DMS153 treated with DMSO at 0.1 percent for 48 hours (cell line): Measurements from ENCODE around the gene KRT2.

Source experiments
- DNase-seq: peaks from one replicate; lab custom pipeline; 2025; ENCODE audit not compliant: unreplicated experiment; lab: John Stamatoyannopoulos, UW

The KRT2 gene

DNA sequence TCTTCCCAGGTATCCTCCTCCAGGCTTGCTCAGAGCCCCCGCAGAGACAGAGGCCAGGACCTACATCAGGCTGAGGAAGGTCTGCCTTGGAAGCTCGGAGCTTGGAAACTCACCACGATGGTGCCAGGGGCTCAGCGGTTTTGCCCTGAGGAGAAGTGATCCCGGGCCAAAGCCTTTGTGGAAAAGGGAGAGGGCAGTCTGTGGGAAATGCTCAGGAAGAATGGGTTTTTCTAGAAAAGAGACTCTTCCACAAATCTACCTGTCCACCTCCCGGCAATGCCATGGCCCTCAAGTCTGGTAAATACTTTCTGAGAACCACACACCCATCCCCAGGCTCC lies 8.0 kb downstream of the KRT2 start:
- no peak for DNase-seq

DNA sequence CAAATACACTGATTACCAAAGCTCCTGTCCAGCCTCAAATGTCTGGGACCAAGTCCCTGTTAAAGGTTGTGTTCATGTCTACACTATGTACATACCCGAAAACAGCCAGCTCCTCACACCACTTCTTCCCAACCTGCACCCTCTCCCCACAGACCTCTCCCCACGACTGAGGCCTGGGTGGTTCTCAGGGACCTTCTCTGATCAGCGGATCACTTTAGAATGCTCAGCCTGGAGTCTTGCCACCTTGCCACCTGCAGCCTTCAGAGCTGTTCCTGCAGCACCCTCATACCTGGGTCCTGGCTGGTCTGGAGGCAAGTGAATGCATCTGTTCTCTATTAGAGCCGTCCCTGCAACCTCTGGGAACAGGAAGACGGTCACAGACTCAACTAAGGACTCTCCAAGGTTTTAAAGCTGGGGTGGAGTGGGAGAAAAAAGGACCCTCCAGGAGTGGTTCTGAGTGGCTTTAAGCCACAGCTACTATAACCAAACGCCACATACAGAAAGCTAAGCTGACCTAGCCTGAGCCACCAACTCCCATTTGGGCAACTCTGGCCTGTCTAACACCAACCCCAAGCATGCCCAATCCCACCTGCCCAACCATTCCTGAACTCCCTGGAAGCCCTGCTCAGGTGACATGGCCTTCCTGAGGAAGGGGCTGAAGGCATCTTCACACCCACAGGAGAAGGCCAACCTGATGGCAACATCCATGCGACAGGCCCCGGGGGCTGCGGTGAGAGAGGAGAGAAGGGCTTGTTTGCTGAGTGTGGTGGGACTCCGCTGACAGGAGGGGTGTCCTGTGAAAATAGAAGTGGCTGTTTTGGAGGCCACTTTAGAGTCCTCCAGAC lies 8.6 kb downstream of the KRT2 start:
- no peak for DNase-seq

DNA sequence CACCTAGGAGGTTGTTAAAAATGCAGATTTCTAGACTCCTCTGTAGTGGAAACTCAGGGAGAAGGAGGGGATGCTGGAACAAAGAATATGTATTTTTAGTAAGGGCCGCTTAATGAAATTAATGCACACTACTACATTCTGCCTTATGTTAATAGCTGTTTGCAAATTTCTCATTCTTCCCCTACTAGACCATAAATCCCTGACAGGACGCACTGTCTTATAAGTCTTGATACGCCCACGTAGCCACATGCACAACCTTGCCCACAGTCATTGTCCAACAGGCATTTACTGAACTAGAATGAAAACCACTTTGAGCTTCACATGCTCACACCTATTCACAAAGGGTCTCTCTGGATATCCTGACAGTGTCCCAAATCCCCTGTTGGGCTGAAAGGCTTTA lies 10.5 kb downstream of the KRT2 start:
- DNase-seq, result no peak

DNA sequence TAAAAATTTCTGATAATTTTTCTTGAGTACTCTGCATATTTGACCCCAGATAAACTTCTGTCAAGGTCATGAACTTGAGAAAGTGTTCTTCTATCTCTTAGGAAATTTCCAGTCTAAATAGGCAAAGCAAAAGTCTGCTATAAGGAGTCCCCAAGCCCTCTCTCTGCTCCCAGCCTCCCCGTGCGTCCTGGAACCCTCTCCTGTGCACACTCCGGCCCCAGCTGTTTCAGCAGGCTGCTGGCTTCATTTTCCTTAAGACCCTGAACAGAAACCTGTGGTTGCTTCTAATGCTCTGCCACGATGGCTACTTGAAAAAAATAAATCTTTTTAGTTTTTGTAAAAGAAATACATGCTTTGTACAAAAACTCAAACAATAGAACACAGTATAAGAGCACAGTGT lies 14.7 kb downstream of the KRT2 start:
- DNase-seq, result no peak

DNA sequence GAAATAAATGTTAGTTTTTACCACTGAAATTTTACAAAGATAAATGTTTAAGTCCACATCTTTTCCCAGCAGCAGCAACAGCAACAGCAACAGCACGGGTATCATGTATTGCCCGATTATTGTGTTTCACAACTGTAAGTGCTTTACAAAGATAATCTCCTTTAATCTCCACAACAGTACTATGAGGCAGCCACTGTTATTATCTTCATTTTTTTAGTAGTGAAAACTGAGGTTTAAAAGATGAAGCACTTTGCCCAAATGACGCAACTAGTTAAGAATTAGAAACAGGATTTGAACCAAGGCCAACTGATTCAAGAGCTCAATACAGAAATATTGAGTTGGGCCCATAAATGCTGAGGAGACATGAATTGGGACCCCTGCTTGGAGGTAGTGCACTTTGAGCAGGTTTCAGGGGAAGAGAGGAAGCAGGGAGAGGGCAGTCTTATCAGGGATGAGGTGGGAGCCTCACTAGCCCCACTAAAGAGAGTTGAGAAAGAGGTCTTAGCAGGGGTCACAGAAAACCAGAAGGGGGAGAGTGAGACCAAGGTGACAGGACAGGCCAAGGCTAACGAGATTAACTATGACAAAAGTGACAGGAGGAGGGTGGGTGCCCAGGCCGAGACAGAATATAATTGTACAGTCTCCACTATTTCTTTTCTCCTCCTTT lies 15.3 kb downstream of the KRT2 start:
- DNase-seq, result no peak

DNA sequence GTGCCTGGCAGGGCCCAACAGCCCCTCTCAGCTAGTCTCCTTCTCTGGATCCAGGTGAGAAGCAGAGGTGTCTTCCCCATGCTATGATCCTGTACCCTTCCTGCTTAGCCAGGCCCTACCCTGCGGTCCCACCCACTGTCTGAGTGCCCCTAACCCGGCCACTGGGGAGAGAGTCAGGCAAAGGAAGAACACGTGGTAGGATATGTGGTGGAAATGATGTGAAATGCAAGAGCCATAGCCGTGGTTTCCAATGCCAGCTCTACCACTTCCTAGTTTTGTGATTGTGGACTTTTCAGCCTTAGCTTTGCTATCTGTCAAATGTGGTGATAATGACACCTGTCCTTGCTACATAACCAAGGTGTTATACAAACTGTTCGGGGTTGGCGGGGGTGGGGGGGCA lies 15.8 kb downstream of the KRT2 start:
- no peak for DNase-seq

DNA sequence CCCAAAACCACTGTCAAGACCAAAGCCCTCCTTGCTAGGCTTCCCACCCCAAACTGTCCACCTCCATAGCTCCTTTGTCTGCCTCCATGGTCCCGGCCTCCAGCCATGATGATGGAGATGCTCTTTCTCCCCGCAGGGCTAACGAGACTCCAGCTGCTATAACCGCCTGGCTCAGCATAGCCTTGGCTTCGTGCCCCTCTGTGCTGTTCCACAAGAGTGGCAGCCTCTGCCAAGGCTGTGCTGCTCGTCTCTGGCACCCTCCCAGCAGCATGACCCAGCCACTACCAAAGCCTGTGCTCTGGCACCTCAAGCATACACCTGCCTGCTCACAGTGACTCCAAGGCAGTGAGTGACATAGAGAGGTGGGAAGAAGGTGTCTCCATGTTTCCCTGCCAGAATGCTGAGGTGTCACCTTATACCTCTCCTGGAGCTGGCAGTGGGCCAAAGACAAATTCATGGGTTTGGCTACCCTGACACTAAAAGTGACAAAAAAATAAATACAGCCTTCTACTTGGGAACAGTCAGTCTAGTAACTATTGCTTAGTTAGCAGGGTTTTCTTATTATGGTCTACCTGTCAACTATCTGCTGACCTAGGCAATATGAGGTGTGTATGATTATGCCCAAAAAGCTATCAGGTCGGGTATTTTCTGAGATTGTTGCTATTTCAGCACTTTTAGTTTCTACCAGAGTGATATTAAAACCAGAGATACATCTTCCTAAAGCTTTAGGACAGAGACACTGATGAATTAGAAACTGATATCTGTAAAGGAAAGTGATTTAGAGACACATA lies 17.6 kb downstream of the KRT2 start:
- no peak for DNase-seq

DNA sequence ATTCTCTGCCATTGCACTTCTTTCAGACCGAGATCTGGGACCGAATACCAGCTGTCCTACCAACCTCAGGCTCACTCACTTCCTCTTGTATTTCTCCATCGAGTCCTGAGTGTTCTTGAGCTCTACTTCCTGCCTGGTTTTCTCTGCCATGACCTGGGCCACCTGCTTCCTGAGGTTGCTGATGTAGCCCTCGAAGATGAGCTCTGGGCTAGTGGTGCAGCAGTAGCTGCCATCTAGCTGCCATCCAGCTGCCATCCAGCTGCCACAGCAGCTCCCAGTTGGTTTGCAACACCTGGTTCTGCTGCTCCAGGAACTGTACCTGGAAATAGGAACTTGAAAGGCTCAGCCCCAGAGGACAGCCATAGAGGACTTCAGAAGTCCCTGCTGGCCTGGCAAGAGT lies 18.6 kb downstream of the KRT2 start:
- DNase-seq, result no peak

DNA sequence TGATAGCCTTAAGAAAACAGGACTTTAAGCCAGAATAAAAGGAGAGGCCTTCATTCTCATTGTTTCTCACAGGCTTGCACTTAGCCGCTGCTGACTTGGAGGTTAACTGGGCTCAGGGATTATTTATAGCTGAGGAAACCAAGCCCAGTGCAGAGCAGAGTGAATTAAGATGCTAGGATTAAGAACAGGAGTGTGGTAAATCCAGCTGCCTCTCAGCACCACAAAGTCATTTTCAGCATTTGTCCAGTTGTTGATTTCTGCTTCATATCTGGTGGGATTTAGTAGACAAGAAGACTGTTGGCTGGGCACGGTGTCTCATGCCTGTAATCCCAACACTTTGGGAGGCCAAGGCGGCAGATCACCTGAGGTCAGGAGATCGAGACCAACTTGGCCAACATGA lies 19.4 kb downstream of the KRT2 start:
- no peak for DNase-seq

DNA sequence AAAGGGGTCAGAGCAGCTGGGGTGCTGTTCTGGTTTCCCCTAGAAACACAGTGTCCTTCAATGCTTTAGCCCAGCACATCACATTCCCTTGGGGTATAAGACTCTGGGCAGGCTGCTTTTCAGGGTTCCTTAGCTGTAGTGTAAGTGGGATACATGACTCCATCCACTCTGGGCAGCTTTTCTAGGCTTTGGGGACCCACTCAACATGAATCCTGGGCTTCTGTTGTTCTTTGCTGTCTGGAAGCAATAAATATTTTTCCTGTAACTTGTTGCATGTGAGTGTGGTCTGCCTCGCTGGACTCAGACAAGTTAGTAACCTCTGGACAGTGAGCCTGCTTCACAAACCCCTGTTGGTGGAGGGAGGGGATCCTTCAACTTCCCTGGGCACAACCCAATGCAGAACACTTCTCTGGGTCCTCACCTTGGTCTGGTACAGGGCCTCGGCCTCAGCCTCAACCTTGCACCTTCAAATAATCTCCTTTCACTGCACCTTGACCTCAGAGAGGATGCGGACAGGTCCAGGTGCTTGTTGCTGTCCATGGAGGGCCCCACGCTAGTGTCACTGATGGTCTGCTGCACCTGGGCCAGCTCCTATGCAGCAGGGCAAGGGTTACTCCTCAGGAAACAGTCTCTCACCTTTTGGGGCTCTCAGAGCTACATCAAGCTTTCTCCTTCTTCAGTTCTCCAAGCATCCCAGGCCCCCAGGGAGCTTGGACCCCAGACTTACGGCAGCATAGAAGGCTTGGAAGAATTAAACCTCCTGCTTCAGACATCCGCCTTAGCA lies 20.1 kb downstream of the KRT2 start:
- DNase-seq, result no peak

DNA sequence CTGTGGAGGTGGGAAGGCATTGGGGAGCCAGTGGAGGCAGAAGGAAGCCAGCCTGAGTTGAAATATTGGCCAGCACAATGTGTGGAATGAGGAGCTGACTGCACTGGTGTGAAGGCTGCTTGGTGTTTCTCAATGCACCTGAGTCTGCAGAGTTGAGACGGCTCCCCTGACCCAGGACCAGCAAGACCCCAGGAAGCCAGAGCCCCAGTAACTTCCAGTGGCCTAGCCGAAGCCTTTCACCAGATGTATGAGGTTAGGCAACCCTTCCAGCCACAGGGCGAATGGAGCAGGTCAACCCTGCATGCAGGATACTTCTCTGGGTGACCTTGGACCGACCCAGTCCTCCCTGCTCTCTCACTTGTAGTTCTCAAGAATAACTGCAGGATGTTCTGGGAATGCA lies 20.7 kb downstream of the KRT2 start:
- no peak for DNase-seq

DNA sequence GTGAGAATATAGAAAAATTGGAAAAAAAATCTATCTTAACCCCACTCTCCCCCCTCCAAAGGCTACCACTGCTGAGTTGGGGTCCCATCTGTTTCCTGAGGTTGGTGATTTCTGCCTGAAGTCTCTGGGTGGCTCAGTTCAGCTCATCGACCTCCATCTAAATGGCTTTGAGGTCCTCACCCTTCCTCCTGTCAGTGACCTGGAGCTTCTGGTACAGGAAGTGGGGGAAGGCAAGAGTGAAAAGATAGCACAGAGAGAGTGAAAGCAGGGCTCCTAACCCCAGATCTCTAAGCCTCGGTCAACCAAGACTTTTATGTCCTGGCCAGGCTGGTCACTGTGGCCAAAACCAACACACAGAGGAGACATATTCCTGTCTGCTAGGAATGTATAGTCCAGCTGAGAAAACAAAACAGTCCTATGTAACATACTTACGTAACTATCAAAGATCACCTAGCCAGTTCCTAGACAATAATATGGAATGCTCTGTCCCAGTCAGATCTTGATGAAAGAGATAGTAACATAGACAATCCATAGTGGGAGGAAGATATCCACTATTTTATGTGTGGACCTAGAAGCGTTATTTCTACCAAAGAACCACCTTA lies 21.3 kb downstream of the KRT2 start:
- no peak for DNase-seq

DNA sequence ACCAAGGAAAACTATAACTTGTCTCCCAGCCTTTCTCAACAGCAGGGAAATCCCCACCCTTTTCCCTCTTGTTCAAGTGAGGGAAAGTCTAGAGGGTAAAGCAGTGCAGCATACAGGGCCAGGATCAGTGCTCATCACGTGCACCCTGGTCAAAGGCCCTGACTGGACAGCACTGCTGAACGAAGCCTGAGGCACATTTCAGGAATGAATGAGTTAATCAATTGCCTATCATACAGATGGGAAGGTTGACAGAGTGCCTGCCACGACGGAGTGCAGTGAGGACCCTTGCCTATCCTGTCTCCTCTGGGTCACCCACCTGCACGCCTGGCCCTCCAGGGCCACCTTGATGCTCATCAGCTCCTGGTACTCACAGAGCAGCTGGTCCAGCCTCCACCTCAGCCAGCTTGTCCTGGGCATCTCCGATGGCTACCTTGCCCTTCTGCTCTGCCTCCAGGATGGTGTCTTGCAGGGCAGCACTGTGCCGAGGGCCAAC lies 22.0 kb downstream of the KRT2 start:
- no peak for DNase-seq

DNA sequence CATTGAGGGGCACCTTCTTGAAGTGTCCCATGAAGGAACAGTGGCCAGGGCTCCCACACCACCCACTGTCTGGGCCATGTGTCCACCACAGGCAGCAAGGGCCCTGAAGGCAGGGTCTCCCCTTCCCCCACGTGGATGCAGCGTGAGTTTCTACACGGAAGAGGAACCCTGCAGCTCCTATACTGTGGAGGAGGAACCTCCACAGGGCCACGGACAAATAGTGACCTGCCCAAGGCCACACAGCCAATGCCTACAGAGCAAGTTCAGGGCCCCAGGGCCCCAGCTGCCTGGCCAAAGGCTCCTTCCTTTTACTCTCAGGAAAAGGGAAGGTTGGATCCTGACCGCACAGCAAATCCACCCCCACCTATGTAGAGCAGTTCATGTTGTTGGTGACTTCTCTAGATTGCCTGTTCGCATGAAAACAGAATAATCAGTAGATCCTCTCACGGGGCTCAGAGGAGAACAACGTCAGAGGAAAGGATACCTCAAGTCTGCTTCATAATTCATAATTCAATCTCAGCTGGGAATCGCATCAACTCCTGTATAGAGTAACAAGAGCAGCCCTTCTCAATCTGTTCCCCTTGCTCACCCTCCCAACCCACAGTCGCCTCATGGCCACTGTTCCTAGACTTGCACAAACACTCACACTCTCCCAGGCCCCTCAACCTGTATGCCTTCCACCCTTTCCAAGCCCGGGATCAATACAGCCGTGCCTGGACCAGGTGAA lies 22.6 kb downstream of the KRT2 start:
- no peak for DNase-seq

DNA sequence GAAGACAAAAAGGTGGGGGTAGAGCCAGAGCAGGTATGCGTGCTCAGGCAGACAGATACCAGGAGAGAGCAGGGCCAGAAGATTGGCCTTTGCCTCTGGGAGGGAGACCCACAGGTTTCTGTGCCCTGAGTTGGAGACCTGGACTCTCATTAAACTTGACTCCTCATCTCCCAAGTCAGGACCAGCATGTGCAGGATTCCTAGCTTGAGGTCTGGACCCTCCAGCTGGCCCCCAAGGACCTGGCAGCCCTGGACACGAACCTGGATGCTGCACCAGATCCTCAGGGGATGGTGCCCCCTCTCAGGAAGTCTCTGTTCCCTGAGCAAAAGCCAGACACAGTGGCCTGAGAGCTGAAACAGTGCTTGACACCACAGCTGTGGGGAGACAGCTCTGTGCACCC lies 23.2 kb downstream of the KRT2 start:
- DNase-seq, result no peak

DNA sequence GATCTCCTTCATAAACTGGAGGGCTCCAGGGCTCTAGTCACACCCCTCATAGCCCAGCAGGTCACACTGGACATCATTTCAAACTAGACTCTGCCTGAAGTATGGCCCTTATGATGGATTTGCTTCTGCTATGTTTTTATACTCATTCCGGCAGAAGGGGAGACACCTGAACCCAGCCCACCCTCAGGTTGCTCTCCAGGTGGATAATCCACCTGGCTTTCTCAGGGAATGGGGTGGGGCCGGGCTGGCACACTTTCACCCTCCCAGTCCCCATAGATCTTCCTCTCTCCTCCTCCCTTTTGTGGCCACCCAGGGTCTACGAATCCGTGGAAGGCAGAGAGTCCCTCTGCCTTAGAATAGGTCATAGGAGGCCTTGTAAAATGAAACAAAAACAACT lies 23.9 kb downstream of the KRT2 start:
- no peak for DNase-seq

DNA sequence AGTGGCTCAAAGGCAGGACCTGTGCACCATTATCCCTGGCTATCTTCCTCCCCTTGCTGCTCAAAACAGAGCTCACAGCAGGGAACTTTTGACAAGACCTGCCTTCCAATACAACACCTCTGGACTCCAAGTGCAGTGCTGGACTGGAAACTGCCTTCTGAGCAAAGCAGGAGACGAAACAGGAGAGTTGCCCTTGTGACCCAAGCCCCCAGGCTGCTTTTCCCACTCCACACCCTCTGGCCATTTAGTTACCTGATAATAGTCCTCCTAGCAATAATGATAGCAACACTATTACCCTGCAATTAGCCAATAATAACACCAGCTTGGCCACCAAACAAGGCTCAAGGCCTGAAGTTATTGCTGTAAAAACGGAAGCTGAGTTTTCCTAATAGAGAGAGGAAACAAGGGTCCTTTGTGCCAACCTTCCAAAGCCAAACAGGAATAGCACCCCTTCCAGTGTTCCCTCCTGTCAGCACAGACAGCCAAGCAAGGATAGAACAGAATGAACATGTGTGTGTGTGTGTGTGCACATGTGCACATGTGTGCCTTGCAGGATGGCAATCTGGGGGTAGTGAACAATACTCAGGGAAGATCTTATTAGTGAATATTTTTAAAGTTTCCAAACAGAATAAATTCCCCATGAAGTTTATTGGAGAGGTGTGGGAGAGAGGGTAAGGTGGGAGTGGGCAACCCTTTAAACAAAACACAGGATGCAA lies 24.5 kb downstream of the KRT2 start:
- DNase-seq, result no peak

DNA sequence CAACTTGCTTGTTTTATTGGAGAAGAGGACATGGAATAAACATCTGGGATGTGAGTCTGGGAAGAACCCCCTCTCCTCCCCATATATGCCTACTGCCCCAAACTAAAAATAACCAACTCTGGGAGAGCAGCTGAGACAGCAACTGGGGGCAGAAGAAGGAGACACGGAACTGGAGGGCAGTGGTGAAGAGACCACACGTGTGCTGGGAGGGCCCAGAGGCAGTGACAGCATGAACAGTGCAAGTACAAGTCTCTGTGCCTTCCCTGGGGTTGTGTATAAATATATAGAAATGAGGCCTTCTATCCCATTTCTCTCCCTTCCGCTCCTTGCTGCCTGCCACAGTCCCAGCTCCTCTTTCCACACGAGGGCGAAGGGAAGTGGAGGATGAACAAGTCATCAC lies 29.7 kb downstream of the KRT2 start:
- DNase-seq, result no peak

DNA sequence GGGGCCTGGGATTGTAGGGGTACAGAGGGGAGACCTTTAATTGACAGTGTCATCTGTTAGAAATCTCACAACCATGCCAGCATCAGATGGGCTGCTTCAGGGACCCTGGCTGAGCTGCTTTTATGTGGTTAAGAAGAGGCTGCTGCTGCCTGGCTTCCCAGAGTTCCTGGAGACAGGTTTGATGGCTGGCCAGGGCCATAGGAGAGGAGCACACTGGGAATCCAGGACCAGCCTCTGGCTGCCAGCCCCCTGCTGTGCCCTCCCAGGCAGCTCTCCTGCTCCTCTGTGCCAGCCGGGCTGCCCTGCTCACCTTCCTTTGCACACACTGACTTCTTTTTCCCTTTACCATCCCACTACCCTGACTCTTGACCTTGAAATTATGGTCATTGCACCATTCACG lies 33.1 kb downstream of the KRT2 start:
- DNase-seq, result no peak
